Measurements from ENCODE around the gene FAM32A. TPM values are rescaled to one million over a fixed set of nuclear protein-coding genes. Genes with fewer than 3 reads are reported as not detected.

The FAM32A gene
- total and polyA plus RNA-seq, 10 of the 15 experiments (the other 5 are each of a cell fraction or from before 2014, with no cell fraction given), result 33.3 to 116 (median 71.9) TPM

- SMC1A ChIA-PET (ENCODE audit: uncharacterized antibody, unreplicated experiment), result interaction anchor here (1.7 to 5.6 kb wide), 2 partner anchors 10 to 36 kb away, joined by 7 to 33 read pairs; partner anchors contain the start of gene HSH2D
- peaks cover 3% of the 10 kb centered on the region; the same call in 1 of the 2 replicates for H4K20me1 ChIP-seq (ENCODE audit: control insufficient read depth, insufficient read depth)
- in situ Hi-C loops (cut with MboI) (no loop called here), intact Hi-C loops (cut with micrococcal nuclease; ENCODE audit: unreplicated experiment) (no loop called here)
- RAD21 ChIA-PET (ENCODE audit: unreplicated experiment), result interaction anchor here (1.1 to 1.6 kb wide), 3 partner anchors 9 to 37 kb away, joined by 3 to 4 read pairs (median 4); no protein-coding TSS in a partner anchor
- peaks cover 20% of the 10 kb centered on the region for H3K79me2 ChIP-seq (ENCODE audit: control insufficient read depth, insufficient read depth, low read length)
- peak overlapping the region; percentile 68; the same call in 1 of the 2 replicates for H3K27ac ChIP-seq (ENCODE audit: control insufficient read depth, insufficient read depth)
- no peak for TF ChIP-seq E4F1 (IDR thresholded peaks at IDR 0.05; ENCODE audit: borderline replicate concordance, partially characterized antibody)
- no peak for TF ChIP-seq RB1 (IDR thresholded peaks at IDR 0.05; ENCODE audit: borderline replicate concordance)
- TF ChIP-seq HCFC1 (IDR thresholded peaks at IDR 0.05; ENCODE audit: low read length), result no peak
- no peak for TF ChIP-seq ZNF592 (IDR thresholded peaks at IDR 0.05)
- no peak for TF ChIP-seq SREBF2 (IDR thresholded peaks at IDR 0.05; ENCODE audit: low read length)
- no peak for TF ChIP-seq ETV6 (conservative IDR thresholded peaks at IDR 0.05 in 1 of 2, IDR thresholded peaks at IDR 0.05 in 1 of 2; ENCODE audit: borderline replicate concordance in 1 of 2, low read depth in 1 of 2)
- no peak for TF ChIP-seq IRF4 (IDR thresholded peaks at IDR 0.05; ENCODE audit: low read depth, low read length)
- TF ChIP-seq POLR2AphosphoS2 (IDR thresholded peaks at IDR 0.05; ENCODE audit: low read depth, low read length), result no peak
- TF ChIP-seq GATAD2B (conservative IDR thresholded peaks at IDR 0.05; ENCODE audit: low read depth), result no peak
- TF ChIP-seq MAX (IDR thresholded peaks at IDR 0.05; ENCODE audit: low read depth, low read length), result no peak
- no peak for TF ChIP-seq MXI1 (IDR thresholded peaks at IDR 0.05; ENCODE audit: low read depth, low read length)
- TF ChIP-seq KLF5 (IDR thresholded peaks at IDR 0.05; ENCODE audit: partially characterized antibody), result no peak
- TF ChIP-seq CHD1 (IDR thresholded peaks at IDR 0.05; ENCODE audit: low read depth, low read length), result no peak
- TF ChIP-seq POLR2A (IDR thresholded peaks at IDR 0.05; ENCODE audit: low read depth, low read length), result no peak
- TF ChIP-seq BCL3 (IDR thresholded peaks at IDR 0.05; ENCODE audit: borderline replicate concordance, insufficient read depth, low read depth, low read length, poor library complexity, severe bottlenecking), result no peak
- no peak for TF ChIP-seq TARDBP (IDR thresholded peaks at IDR 0.05; ENCODE audit: borderline replicate concordance)
- 92% methylated on average over 8 of the region's 8 CpGs for WGBS (ENCODE audit: insufficient coverage, insufficient replicate concordance, low lambda C conversion rate, missing lambda C conversion rate)
- CTCF ChIA-PET, result interaction anchor here (0.6 to 1.8 kb wide), 2 partner anchors 44 to 81 kb away, joined by 3 to 4 read pairs; no protein-coding TSS in a partner anchor
- no peaks in the 10 kb centered on the region; the same call in 2 of the 3 replicates for H3K9me3 ChIP-seq (replicated peaks; ENCODE audit: control insufficient read depth, insufficient read depth, low read length)
- DNase-seq (ENCODE audit: low read depth, low spot score) (no peak), FAIRE-seq (no peak), ATAC-seq (no peak)
- H3K4me3 ChIP-seq, result no peak overlapping the region
- POLR2A ChIA-PET, result interaction anchor here (1.0 to 3.1 kb wide), 4 partner anchors 10 to 37 kb away, joined by 3 to 35 read pairs (median 4); no protein-coding TSS in a partner anchor
- no TSS peak for BruUV-seq (replicated peaks)
- peaks cover 36 to 58% of the 10 kb centered on the region in 2 experiments for H3K36me3 ChIP-seq (ENCODE audit: control insufficient read depth in 2 of 2, insufficient read depth in 2 of 2, low read length in 1 of 2)
- H3K27me3 ChIP-seq (replicated peaks in 1 of 2; ENCODE audit: control insufficient read depth in 2 of 2, insufficient read depth in 2 of 2, low read length in 1 of 2), result no peaks in the 10 kb centered on the region
- H3K9ac ChIP-seq (ENCODE audit: control insufficient read depth, insufficient read depth, low read length), result no peak overlapping the region
- peak overlapping the region; percentile 58 for H3K4me2 ChIP-seq (ENCODE audit: control insufficient read depth, insufficient read depth)
- peaks cover 46% of the 10 kb centered on the region for H3K4me1 ChIP-seq (ENCODE audit: control insufficient read depth, insufficient read depth, low read length)
- H2AFZ ChIP-seq (ENCODE audit: control insufficient read depth, low read depth, low read length), result no peak overlapping the region
These were observed 30.7 kb upstream of the FAM32A start for GRCh38 chr19:16154557-16154956.
